ENCODE data around the gene PRKCA.

PRKCA gene

GRCh38 chr17:66436631-66437030 lies 134.2 kb downstream of the PRKCA start:
- no peak overlapping the region for H3K27ac ChIP-seq
- TF ChIP-seq ZFX (IDR thresholded peaks at IDR 0.05; ENCODE audit: borderline replicate concordance): no peak
- TF ChIP-seq CTCF (IDR thresholded peaks at IDR 0.05): no peak

- H3K27ac ChIP-seq: no peak overlapping the region
- TF ChIP-seq ZFX (IDR thresholded peaks at IDR 0.05; ENCODE audit: borderline replicate concordance): no peak
- TF ChIP-seq CTCF (IDR thresholded peaks at IDR 0.05): no peak
These were observed 135.1 kb downstream of the PRKCA start for GRCh38 chr17:66437476-66438026.

- H3K27ac ChIP-seq: no peak overlapping the region
- TF ChIP-seq ZFX (IDR thresholded peaks at IDR 0.05; ENCODE audit: borderline replicate concordance): no peak
- TF ChIP-seq CTCF (IDR thresholded peaks at IDR 0.05): no peak
These were observed 135.7 kb downstream of the PRKCA start for GRCh38 chr17:66438101-66438500.

GRCh38 chr17:66441101-66441661 lies 138.8 kb downstream of the PRKCA start:
- H3K27ac ChIP-seq: no peak overlapping the region
- TF ChIP-seq ZFX (IDR thresholded peaks at IDR 0.05; ENCODE audit: borderline replicate concordance): no peak

- TF ChIP-seq ZFX (IDR thresholded peaks at IDR 0.05; ENCODE audit: borderline replicate concordance) (no peak), CTCF (IDR thresholded peaks at IDR 0.05) (no peak)
These were observed 140.8 kb downstream of the PRKCA start for GRCh38 chr17:66443166-66443565.

GRCh38 chr17:66443606-66444005 lies 141.2 kb downstream of the PRKCA start:
- no peak overlapping the region for H3K27ac ChIP-seq
- no peak for TF ChIP-seq ZFX (IDR thresholded peaks at IDR 0.05; ENCODE audit: borderline replicate concordance)
- TF ChIP-seq CTCF (IDR thresholded peaks at IDR 0.05): no peak

More at GRCh38 chr17:66443166-66443565, 140.8 kb downstream of the PRKCA start:
- no peak overlapping the region for H3K27ac ChIP-seq

- no peak overlapping the region for H3K27ac ChIP-seq
- TF ChIP-seq CTCF (IDR thresholded peaks at IDR 0.05): no peak
- no peak for TF ChIP-seq ZFX (IDR thresholded peaks at IDR 0.05; ENCODE audit: borderline replicate concordance)
These were observed 141.6 kb downstream of the PRKCA start for GRCh38 chr17:66444031-66444430.

- TF ChIP-seq ZFX (IDR thresholded peaks at IDR 0.05; ENCODE audit: borderline replicate concordance) (no peak), CTCF (IDR thresholded peaks at IDR 0.05) (no peak)
- no peak overlapping the region for H3K27ac ChIP-seq
These were observed 142.8 kb downstream of the PRKCA start for GRCh38 chr17:66445229-66445628.
